ENCODE results near the gene TMEM253.

Gene TMEM253

GRCh38 chr14:21101802-21102413 lies 1.0 kb downstream of the TMEM253 start (continued):
- TF ChIP-seq EGR2 (tag by site-specific recombination; IDR thresholded peaks at IDR 0.05; ENCODE audit: low read depth), result 0 out of 2 replicates have a peak, but pooled peaks have one; percentile 39

- TF ChIP-seq SETDB1 (IDR thresholded peaks at IDR 0.05; ENCODE audit: insufficient read length, low read length) (no peak), AEBP2 (tag by site-specific recombination; IDR thresholded peaks at IDR 0.05; ENCODE audit: borderline replicate concordance) (no peak), ZNF600 (tag by site-specific recombination; IDR thresholded peaks at IDR 0.05) (no peak), GLIS1 (tag by site-specific recombination; IDR thresholded peaks at IDR 0.05) (peak; percentile 56; the same call in 1 of the 2 replicates), YY2 (tag by site-specific recombination; IDR thresholded peaks at IDR 0.05) (no peak), ZNF449 (tag by site-specific recombination; IDR thresholded peaks at IDR 0.05) (no peak), OVOL3 (tag by site-specific recombination; IDR thresholded peaks at IDR 0.05) (no peak), ZNF830 (tag by site-specific recombination; IDR thresholded peaks at IDR 0.05; ENCODE audit: low read depth) (no peak), ZNF596 (tag by site-specific recombination; IDR thresholded peaks at IDR 0.05) (no peak), ZNF114 (tag by site-specific recombination; IDR thresholded peaks at IDR 0.05) (no peak), ZIC2 (tag by site-specific recombination; IDR thresholded peaks at IDR 0.05) (peak; percentile 64)
- peaks cover 25% of the 10 kb centered on the region for H3K4me1 ChIP-seq (ENCODE audit: control insufficient read depth, insufficient read depth, low read length)
- POLR2A ChIA-PET, result interaction anchor here (1.3 to 3.2 kb wide), 4 partner anchors 8 to 88 kb away, joined by 3 to 29 read pairs (median 12); partner anchors contain the start of gene ARHGEF40
Measured at GRCh38 chr14:21102521-21103410, 1.9 kb downstream of the TMEM253 start.

GRCh38 chr14:21103411-21103709 lies 2.5 kb downstream of the TMEM253 start:
- Histone ChIP-seq H3K36me3 (ENCODE audit: control insufficient read depth in 2 of 2, insufficient read depth in 1 of 2, low read length in 2 of 2) (no peaks in the 10 kb centered on the region), H3K9me3 (ENCODE audit: control insufficient read depth, insufficient read depth, low read depth, low read length) (no peaks in the 10 kb centered on the region), H3K4me1 (ENCODE audit: control insufficient read depth, insufficient read depth, low read length) (peaks cover 25% of the 10 kb centered on the region), H3K27ac (ENCODE audit: extremely low read depth, low read depth, low read length) (peak overlapping the region; percentile 99), H3K4me3 (ENCODE audit: low read depth, low read length) (peak overlapping the region; percentile 45)
- ChIA-PET POLR2A (interaction anchor here (2.0 to 3.2 kb wide), 3 partner anchors 9 to 88 kb away, joined by 9 to 29 read pairs (median 15); partner anchors contain the start of gene ARHGEF40), CTCF (interaction anchor here (0.5 to 10.4 kb wide), 18 partner anchors 10 to 464 kb away, joined by 3 to 175 read pairs (median 10); partner anchors contain the start of genes ARHGEF40 and SLC39A2)
- TF ChIP-seq ZBTB11 (tag by site-specific recombination; conservative IDR thresholded peaks at IDR 0.05; ENCODE audit: low read depth) (0 out of 2 replicates have a peak, but pooled peaks have one; percentile 1), ZNF76 (tag by site-specific recombination; IDR thresholded peaks at IDR 0.05; ENCODE audit: borderline replicate concordance, low read depth) (peak; percentile 92; the same call in 1 of the 2 replicates), ZNF768 (tag by site-specific recombination; IDR thresholded peaks at IDR 0.05) (no peak), PRDM6 (tag by site-specific recombination; IDR thresholded peaks at IDR 0.05) (no peak), ZNF302 (tag by site-specific recombination; IDR thresholded peaks at IDR 0.05; ENCODE audit: low read depth) (no peak), ZBTB20 (tag by site-specific recombination; IDR thresholded peaks at IDR 0.05) (no peak), ZBTB7A (tag by site-specific recombination; IDR thresholded peaks at IDR 0.05; ENCODE audit: low read depth) (no peak), ZNF501 (tag by site-specific recombination; IDR thresholded peaks at IDR 0.05) (no peak), ZNF449 (tag by site-specific recombination; IDR thresholded peaks at IDR 0.05) (no peak), ZNF366 (tag by site-specific recombination; conservative IDR thresholded peaks at IDR 0.05) (peak; percentile 71)

More at GRCh38 chr14:21102521-21103410, 1.9 kb downstream of the TMEM253 start:
- H3K36me3 ChIP-seq (ENCODE audit: control insufficient read depth in 2 of 2, insufficient read depth in 1 of 2, low read length in 2 of 2), result no peaks in the 10 kb centered on the region
- H3K4me3 ChIP-seq (ENCODE audit: low read depth, low read length), result peak overlapping the region; percentile 45
- CTCF ChIA-PET, result interaction anchor here (0.5 to 10.4 kb wide), 18 partner anchors 9 to 465 kb away, joined by 3 to 175 read pairs (median 10); partner anchors contain the start of genes ARHGEF40 and SLC39A2
- H3K27ac ChIP-seq (ENCODE audit: extremely low read depth, low read depth, low read length), result peak overlapping the region; percentile 99; the same call in 1 of the 2 replicates
- no peaks in the 10 kb centered on the region for H3K9me3 ChIP-seq (ENCODE audit: control insufficient read depth, insufficient read depth, low read depth, low read length)

All from HEK293 (cell line).